Thyroid gland (tissue), 4 donors: Measurements from ENCODE around the gene TRIM43.
"Not testable (repeated sequence)": the region's sequence is repeated elsewhere in the genome, so short reads cannot be mapped to it uniquely, and the experiment has no call there.

Source experiments
- POLR2A ChIP-seq, 2 donors: fragments of 450-650 bp; IDR thresholded peaks; one replicate each; pipeline ENCODE4 v1.6.1; 2017; ENCODE audit warnings: antibody characterized with exemption in 2 of 2, mild to moderate bottlenecking in 2 of 2, moderate library complexity in 1 of 2
- TF ChIP-seq, protein P1 (sequence below), 6 experiments: fragments of 200-600 bp in 3 of 6; fragments of 450-650 bp in 3 of 6; sonication (generic) in 3 of 6; IDR thresholded peaks; one replicate each; pipeline ENCODE4 v1.5.1; 2016 to 2019; ENCODE audit warnings: antibody characterized with exemption in 6 of 6, mild to moderate bottlenecking in 2 of 6, inconsistent platforms in 1 of 6, moderate library complexity in 1 of 6

DNA sequence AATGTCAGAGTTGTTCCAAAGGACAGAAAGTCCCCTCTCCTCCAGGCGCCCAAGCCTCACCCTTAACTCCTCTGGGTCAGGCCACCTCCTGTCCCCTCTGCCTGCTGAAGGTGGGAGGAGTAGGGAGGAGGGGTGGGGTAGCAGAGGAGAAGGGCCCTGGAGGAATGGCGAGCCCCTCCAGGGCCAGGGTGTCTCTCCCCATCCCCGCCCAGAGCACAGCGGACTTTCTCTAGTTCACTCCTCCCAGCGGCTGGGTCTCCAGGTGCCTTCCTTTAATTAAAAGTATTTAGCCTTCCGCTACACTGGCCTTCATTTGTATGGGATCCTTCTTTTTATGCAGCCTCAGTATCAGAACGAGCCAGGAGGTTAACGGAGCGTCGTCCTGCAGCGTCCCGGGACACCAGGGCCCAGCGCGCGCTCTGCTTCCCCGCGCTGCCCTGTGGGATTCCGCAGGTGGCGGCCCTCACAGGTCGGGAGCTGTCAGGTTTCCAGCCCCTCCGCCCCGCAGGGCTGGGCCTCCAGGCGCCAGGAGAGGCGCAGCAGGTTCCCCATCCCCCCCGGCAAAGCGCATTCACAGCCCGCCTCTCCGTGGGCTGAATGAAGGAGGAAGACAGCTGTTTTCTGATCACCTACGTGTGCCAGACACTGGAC, 57.2 kb downstream of the TRIM43 start:
- TF ChIP-seq, protein P1, sequence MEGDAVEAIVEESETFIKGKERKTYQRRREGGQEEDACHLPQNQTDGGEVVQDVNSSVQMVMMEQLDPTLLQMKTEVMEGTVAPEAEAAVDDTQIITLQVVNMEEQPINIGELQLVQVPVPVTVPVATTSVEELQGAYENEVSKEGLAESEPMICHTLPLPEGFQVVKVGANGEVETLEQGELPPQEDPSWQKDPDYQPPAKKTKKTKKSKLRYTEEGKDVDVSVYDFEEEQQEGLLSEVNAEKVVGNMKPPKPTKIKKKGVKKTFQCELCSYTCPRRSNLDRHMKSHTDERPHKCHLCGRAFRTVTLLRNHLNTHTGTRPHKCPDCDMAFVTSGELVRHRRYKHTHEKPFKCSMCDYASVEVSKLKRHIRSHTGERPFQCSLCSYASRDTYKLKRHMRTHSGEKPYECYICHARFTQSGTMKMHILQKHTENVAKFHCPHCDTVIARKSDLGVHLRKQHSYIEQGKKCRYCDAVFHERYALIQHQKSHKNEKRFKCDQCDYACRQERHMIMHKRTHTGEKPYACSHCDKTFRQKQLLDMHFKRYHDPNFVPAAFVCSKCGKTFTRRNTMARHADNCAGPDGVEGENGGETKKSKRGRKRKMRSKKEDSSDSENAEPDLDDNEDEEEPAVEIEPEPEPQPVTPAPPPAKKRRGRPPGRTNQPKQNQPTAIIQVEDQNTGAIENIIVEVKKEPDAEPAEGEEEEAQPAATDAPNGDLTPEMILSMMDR (IDR thresholded peaks at IDR 0.05), result not testable (repeated sequence)
- not testable (repeated sequence) for TF ChIP-seq POLR2A (IDR thresholded peaks at IDR 0.05)
